ENCODE data around the gene CNTRL. TPM values are rescaled to one million over a fixed set of nuclear protein-coding genes. Genes with fewer than 3 reads are reported as not detected.
A peak's percentile ranks its signal among the peaks of the same experiment; 100 is the strongest.

The CNTRL gene
- total RNA-seq, 1 donor from 2014 or later: 8.5 TPM

DNA sequence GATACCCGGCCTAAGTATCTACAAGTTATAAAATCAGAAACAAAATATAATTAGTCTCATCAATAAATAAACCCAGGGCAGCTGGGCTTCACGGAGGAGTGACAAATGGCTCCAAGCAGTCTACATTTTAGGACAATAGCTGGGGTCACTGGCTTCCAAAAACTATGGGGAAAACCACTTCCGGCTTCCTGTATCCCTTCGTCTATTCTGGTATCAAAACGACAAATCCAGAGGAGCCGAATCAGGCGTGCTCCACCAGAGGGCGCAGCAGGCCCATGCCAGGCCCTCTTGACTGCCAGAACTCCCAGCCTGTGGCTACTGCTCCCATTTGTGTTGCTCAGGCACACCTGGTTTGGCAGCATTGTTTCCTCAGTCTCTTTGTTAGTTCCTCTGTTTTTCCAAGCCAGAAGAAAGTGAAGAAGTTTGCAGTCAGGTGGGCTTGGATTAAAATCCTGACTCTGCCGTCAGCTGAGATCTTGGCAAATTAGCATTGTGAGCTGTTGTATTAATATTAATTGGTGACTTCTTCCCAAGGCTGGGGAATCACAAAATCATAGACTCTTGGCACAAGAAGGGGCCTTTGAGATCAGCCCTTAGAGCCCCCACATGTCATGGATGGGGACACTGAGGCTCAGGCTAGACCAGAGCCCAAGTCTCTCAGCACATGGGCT, 138.5 kb downstream of the CNTRL start:
- peak; percentile 53 to 96 for DNase-seq (ENCODE audit: low spot score in 2 of 2)
- intact Hi-C loops (cut with DNase I): loop anchor here (1.0 to 5.0 kb wide), 5 partner anchors 56 to 188 kb away; partner anchors contain the start of gene GSN
- TF ChIP-seq, protein P1, sequence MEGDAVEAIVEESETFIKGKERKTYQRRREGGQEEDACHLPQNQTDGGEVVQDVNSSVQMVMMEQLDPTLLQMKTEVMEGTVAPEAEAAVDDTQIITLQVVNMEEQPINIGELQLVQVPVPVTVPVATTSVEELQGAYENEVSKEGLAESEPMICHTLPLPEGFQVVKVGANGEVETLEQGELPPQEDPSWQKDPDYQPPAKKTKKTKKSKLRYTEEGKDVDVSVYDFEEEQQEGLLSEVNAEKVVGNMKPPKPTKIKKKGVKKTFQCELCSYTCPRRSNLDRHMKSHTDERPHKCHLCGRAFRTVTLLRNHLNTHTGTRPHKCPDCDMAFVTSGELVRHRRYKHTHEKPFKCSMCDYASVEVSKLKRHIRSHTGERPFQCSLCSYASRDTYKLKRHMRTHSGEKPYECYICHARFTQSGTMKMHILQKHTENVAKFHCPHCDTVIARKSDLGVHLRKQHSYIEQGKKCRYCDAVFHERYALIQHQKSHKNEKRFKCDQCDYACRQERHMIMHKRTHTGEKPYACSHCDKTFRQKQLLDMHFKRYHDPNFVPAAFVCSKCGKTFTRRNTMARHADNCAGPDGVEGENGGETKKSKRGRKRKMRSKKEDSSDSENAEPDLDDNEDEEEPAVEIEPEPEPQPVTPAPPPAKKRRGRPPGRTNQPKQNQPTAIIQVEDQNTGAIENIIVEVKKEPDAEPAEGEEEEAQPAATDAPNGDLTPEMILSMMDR (IDR thresholded peaks at IDR 0.05): peak; percentile 91 to 96 (median 94)
- H3K4me3 ChIP-seq: peak overlapping the region in 1 of 2 donors; percentile 23
- H3K4me1 ChIP-seq: no peaks in the 10 kb centered on the region
- no peaks in the 10 kb centered on the region for H3K9me3 ChIP-seq
- no peaks in the 10 kb centered on the region for H3K27me3 ChIP-seq
- no peaks in the 10 kb centered on the region for H3K36me3 ChIP-seq
- H3K27ac ChIP-seq: peak overlapping the region; percentile 32 to 54

DNA sequence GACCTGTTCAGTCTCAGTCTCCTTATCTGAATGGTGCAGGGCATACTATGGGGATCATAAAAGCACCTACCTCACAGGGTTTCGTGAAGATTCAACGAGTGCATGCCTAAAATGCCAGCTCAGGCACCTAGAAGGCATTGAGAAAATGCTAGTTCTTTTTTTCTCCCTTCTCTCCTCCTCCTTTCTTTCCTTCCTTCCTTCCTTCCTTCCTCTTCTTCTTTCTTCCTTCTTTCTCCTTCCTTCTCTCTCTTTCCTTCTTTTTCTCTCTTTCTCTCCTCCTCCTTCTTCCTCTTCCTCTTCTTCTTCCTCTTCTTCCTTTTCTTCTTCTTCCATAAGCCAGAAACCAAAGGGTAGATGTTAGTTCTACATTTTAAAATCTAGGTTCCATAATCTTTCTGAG, 139.2 kb downstream of the CNTRL start:
- Histone ChIP-seq H3K27ac (no peak overlapping the region), H3K36me3 (no peaks in the 10 kb centered on the region), H3K9me3 (no peaks in the 10 kb centered on the region), H3K27me3 (no peaks in the 10 kb centered on the region), H3K4me1 (no peaks in the 10 kb centered on the region), H3K4me3 (no peak overlapping the region)
- DNase-seq (ENCODE audit: low spot score in 2 of 2): no peak
- intact Hi-C loops (cut with DNase I): loop anchor here (5.0 kb wide), 1 partner anchor 88 kb away; no protein-coding TSS in a partner anchor
- TF ChIP-seq, protein P1 (IDR thresholded peaks at IDR 0.05): no peak

DNA sequence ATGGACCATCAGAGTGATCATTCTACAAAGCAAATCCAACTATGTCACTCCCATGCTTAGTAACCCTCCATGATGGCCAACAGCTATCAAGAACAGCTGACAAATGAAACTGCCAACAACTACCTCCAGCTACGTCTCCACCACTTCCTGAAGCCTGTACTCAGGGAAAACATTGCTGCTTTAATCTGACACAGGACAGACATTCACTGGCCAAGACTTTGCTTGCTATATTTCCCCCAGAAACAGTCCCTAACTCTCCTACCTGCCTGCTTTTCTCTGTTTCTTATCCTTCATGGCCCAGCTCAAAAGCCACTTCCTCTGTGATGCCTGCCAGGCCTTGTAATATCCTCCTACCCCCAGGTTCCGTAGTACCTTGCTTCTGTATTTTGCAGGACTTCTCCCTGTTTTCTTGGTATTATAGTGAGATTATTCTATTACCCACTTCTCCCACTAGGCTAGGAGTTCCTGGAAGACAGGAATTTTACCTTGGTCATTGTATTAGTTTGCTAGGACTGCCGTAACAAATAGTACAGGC, 141.6 kb downstream of the CNTRL start:
- H3K4me3 ChIP-seq: no peak overlapping the region
- TF ChIP-seq, protein P1 (IDR thresholded peaks at IDR 0.05): no peak
- intact Hi-C loops (cut with DNase I): no loop called here
- no peaks in the 10 kb centered on the region for H3K4me1 ChIP-seq
- no peak overlapping the region for H3K27ac ChIP-seq
- no peaks in the 10 kb centered on the region for H3K36me3 ChIP-seq
- no peaks in the 10 kb centered on the region for H3K9me3 ChIP-seq
- H3K27me3 ChIP-seq: no peaks in the 10 kb centered on the region
- no peak for DNase-seq (ENCODE audit: low spot score in 2 of 2)

DNA sequence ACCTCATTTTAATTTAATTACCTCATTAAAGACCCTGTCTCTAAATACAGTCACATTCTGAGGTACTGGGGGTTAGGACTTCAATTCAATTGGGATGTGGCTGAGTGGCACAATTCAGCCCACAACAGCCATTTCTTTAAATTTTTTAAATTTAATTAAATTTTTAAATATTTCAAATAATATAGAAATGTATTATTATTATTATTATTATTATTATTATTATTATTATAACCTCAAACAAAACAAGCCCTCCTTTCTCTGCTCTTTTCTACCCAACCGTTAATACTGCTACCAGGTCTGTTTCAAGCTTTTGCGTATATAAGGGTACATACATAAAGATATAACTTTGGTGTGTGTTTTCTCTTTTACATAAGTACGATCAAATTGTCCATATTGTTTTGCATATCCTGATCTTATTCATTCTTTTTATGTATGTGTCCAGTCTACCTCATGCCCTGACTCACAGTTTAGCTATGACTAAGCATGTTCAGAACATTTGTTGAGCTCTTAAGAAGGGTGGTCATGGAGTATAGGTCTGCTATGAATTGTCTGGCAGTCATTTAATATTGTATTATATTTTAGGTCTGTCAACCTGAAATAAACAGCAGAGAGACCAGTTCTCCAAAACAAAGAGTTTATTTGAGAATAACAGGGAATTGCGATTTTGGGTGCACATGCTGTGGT, 143.0 kb downstream of the CNTRL start:
- Histone ChIP-seq H3K4me1 (no peaks in the 10 kb centered on the region), H3K27me3 (no peaks in the 10 kb centered on the region), H3K9me3 (no peaks in the 10 kb centered on the region), H3K27ac (no peak overlapping the region), H3K4me3 (no peak overlapping the region), H3K36me3 (no peaks in the 10 kb centered on the region)
- intact Hi-C loops (cut with DNase I): no loop called here
- TF ChIP-seq, protein P1 (IDR thresholded peaks at IDR 0.05): no peak
- no peak for DNase-seq (ENCODE audit: low spot score in 2 of 2)

DNA sequence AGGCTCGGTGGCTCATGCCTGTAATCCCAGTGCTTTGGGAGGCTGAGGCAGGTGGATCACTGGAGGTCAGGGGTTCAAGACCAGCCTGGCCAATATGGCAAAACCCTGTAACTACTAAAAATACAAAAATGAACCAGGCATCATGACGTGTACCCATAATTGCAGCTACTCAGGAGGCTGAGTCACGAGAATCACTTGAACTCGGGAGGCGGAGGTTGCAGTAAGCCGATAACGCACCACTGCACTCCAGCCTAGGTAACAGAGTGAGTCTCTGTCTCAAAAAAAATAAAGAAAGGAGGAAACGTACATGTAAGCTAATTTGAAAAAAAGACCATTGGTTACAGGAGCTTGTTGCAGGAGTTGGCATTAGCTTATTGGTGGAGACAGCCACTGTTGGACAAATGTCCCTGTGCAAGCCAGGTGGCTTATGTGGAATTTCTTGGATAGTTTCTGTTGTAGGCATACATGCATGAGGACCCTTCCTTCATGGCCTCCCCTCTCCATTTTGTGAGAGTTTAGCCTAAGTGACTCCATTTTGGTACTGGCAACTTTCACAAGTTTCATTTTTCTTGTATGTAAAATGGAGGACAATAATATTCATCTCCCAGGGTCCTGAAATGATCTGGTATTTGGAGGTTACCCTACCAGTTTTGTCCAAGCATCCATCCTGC, 143.7 kb downstream of the CNTRL start:
- H3K27me3 ChIP-seq: no peaks in the 10 kb centered on the region
- H3K27ac ChIP-seq: no peak overlapping the region
- H3K4me1 ChIP-seq: no peaks in the 10 kb centered on the region
- no peaks in the 10 kb centered on the region for H3K9me3 ChIP-seq
- intact Hi-C loops (cut with DNase I): no loop called here
- no peaks in the 10 kb centered on the region for H3K36me3 ChIP-seq
- DNase-seq (ENCODE audit: low spot score in 2 of 2): peak in 1 of 2 donors; percentile 40
- TF ChIP-seq, protein P1 (IDR thresholded peaks at IDR 0.05): no peak
- no peak overlapping the region for H3K4me3 ChIP-seq

All from ascending aorta (tissue), 2 donors.